Measurements from ENCODE around the gene ZEB1.

ZEB1 gene

GRCh38 chr10:31413325-31413724, 94.3 kb downstream of the ZEB1 start:
- peak; percentile 9 for DNase-seq (ENCODE audit: low spot score)
- no peak for TF ChIP-seq CTCF (IDR thresholded peaks at IDR 0.05; ENCODE audit: borderline replicate concordance, control extremely low read depth, extremely low read depth, insufficient read depth, missing control alignments)
- in situ Hi-C loops (cut with MboI; ENCODE audit: low sequenced_read_pairs, unreplicated experiment): no loop called here

- TF ChIP-seq CTCF (IDR thresholded peaks at IDR 0.05; ENCODE audit: borderline replicate concordance, control extremely low read depth, extremely low read depth, insufficient read depth, missing control alignments): no peak
- in situ Hi-C loops (cut with MboI; ENCODE audit: low sequenced_read_pairs, unreplicated experiment): no loop called here
- no peak for DNase-seq (ENCODE audit: low spot score)
Measured at GRCh38 chr10:31418481-31418880, 99.5 kb downstream of the ZEB1 start.

GRCh38 chr10:31419394-31420063, 100.5 kb downstream of the ZEB1 start:
- no peak for TF ChIP-seq CTCF (IDR thresholded peaks at IDR 0.05; ENCODE audit: borderline replicate concordance, control extremely low read depth, extremely low read depth, insufficient read depth, missing control alignments)
- no peak for DNase-seq (ENCODE audit: low spot score)
- in situ Hi-C loops (cut with MboI; ENCODE audit: low sequenced_read_pairs, unreplicated experiment): no loop called here

GRCh38 chr10:31421322-31421721, 102.3 kb downstream of the ZEB1 start:
- DNase-seq (ENCODE audit: low spot score): no peak
- in situ Hi-C loops (cut with MboI; ENCODE audit: low sequenced_read_pairs, unreplicated experiment): no loop called here
- no peak for TF ChIP-seq CTCF (IDR thresholded peaks at IDR 0.05; ENCODE audit: borderline replicate concordance, control extremely low read depth, extremely low read depth, insufficient read depth, missing control alignments)

GRCh38 chr10:31422634-31423033, 103.6 kb downstream of the ZEB1 start:
- in situ Hi-C loops (cut with MboI; ENCODE audit: low sequenced_read_pairs, unreplicated experiment): no loop called here
- no peak for TF ChIP-seq CTCF (IDR thresholded peaks at IDR 0.05; ENCODE audit: borderline replicate concordance, control extremely low read depth, extremely low read depth, insufficient read depth, missing control alignments)
- DNase-seq (ENCODE audit: low spot score): no peak

GRCh38 chr10:31424473-31424872, 105.5 kb downstream of the ZEB1 start:
- no peak for TF ChIP-seq CTCF (IDR thresholded peaks at IDR 0.05; ENCODE audit: borderline replicate concordance, control extremely low read depth, extremely low read depth, insufficient read depth, missing control alignments)
- DNase-seq (ENCODE audit: low spot score): no peak
- in situ Hi-C loops (cut with MboI; ENCODE audit: low sequenced_read_pairs, unreplicated experiment): no loop called here
